ENCODE data around the gene STAG1.

- no peak for TF ChIP-seq EZH2phosphoT487 (IDR thresholded peaks at IDR 0.05; ENCODE audit: borderline replicate concordance)
- TF ChIP-seq CTCF (conservative IDR thresholded peaks at IDR 0.05; ENCODE audit: low read length), result no peak
These were observed 261.4 kb downstream of the STAG1 start for GRCh38 chr3:136490646-136491405.

Measured in Loucy (cell line).